ENCODE data around the gene PRKD2.

DNA sequence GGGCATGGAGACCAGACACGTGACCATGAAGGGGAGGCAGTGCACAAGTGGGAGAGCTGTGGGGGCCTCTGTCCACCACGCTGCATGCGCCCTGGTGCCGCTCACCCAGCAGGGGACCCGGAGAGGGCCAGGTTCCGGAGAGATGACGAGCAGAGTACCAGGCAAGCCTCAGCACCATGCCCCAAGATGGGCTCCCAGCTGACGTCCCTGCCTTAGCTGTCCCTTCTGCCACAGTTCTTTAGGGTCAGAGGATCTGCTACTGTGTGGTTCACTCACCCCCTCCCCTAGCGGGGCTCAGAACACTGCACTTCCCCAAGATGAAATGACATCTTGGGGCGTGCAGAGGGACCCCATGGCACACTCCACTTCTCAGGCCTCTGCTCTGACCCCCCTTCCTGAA, 9.6 kb upstream of the PRKD2 start:
- TF ChIP-seq, protein P1, sequence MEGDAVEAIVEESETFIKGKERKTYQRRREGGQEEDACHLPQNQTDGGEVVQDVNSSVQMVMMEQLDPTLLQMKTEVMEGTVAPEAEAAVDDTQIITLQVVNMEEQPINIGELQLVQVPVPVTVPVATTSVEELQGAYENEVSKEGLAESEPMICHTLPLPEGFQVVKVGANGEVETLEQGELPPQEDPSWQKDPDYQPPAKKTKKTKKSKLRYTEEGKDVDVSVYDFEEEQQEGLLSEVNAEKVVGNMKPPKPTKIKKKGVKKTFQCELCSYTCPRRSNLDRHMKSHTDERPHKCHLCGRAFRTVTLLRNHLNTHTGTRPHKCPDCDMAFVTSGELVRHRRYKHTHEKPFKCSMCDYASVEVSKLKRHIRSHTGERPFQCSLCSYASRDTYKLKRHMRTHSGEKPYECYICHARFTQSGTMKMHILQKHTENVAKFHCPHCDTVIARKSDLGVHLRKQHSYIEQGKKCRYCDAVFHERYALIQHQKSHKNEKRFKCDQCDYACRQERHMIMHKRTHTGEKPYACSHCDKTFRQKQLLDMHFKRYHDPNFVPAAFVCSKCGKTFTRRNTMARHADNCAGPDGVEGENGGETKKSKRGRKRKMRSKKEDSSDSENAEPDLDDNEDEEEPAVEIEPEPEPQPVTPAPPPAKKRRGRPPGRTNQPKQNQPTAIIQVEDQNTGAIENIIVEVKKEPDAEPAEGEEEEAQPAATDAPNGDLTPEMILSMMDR (IDR thresholded peaks at IDR 0.05): no peak
- no peak for TF ChIP-seq POLR2A (IDR thresholded peaks at IDR 0.05)

Data from adrenal gland (tissue), 5 donors.